CD8-positive, alpha-beta memory T cell (primary cell): ENCODE data around the gene AMER3. TPM values are rescaled to one million over a fixed set of nuclear protein-coding genes. Genes with fewer than 3 reads are reported as not detected.

Experiments used
- CTCF ChIA-PET: fragments of 350-600 bp; sonication (Branson Sonifier 250); formaldehyde crosslinking; loops from one replicate; lab custom pipeline; 2021; ENCODE audit warnings: antibody characterized with exemption; lab: Charles Lee
- POLR2A ChIA-PET: fragments of 350-600 bp; sonication (Branson Sonifier 250); formaldehyde crosslinking; loops from one replicate; lab custom pipeline; 2021; ENCODE audit warnings: antibody characterized with exemption; lab: Charles Lee
- DNase-seq, 5 donors: peaks; one replicate each; pipeline versions ENCODE4 v3.0.0 to v3.0.0-alpha.2; 2020 to 2022; ENCODE audit warnings: mixed read lengths in 1 of 5
- H3K27ac ChIP-seq: one replicate; pipeline ENCODE4 v1.7.0; 2013; ENCODE audit warnings: low read depth, mild to moderate bottlenecking, low read length, moderate library complexity
- H3K27me3 ChIP-seq: 2 replicates; pipeline ENCODE4 v1.7.0; 2013; ENCODE audit warnings: low read length, mild to moderate bottlenecking; ENCODE audit not compliant: insufficient read depth, poor library complexity, severe bottlenecking
- H3K36me3 ChIP-seq: 2 replicates; pipeline ENCODE4 v1.7.0; 2013; ENCODE audit warnings: mild to moderate bottlenecking, low read length, moderate library complexity; ENCODE audit not compliant: insufficient read depth
- H3K4me1 ChIP-seq: 2 replicates; pipeline ENCODE4 v1.7.0; 2013; ENCODE audit warnings: mild to moderate bottlenecking, low read length, moderate library complexity; ENCODE audit not compliant: insufficient read depth
- H3K4me3 ChIP-seq: 2 replicates; pipeline ENCODE4 v1.7.0; 2013; ENCODE audit warnings: mild to moderate bottlenecking, low read length
- H3K9me3 ChIP-seq: 2 replicates; pipeline ENCODE4 v1.7.0; 2013; ENCODE audit warnings: mild to moderate bottlenecking, low read length
- H3K27ac Mint-ChIP-seq, 8 donors: one replicate each; pipeline ENCODE4 v1.8.0; 2020 to 2021; ENCODE audit warnings: mixed read lengths in 8 of 8, mild to moderate bottlenecking in 6 of 8, inconsistent platforms in 3 of 8, moderate library complexity in 3 of 8
- H3K27me3 Mint-ChIP-seq, 2 donors: one replicate each; pipeline ENCODE4 v1.8.0; 2020 to 2021; ENCODE audit warnings: mixed read lengths in 2 of 2, mild to moderate bottlenecking in 1 of 2, moderate library complexity in 1 of 2
- H3K36me3 Mint-ChIP-seq, 3 donors: one replicate each; pipeline ENCODE4 v1.8.0; 2020 to 2021; ENCODE audit warnings: mixed read lengths in 3 of 3, inconsistent platforms in 1 of 3, mild to moderate bottlenecking in 1 of 3
- H3K4me1 Mint-ChIP-seq, 3 donors: one replicate each; pipeline ENCODE4 v1.8.0; 2020 to 2021; ENCODE audit warnings: mixed read lengths in 3 of 3, inconsistent platforms in 1 of 3, mild to moderate bottlenecking in 1 of 3
- H3K4me3 Mint-ChIP-seq, 7 donors: one replicate each; pipeline ENCODE4 v1.8.0; 2020 to 2021; ENCODE audit warnings: mixed read lengths in 7 of 7, mild to moderate bottlenecking in 6 of 7, moderate library complexity in 4 of 7, inconsistent platforms in 2 of 7
- H3K9me3 Mint-ChIP-seq, 5 donors: one replicate each; pipeline ENCODE4 v1.8.0; 2020 to 2022; ENCODE audit warnings: mixed read lengths in 5 of 5, mild to moderate bottlenecking in 3 of 5, moderate library complexity in 2 of 5, inconsistent platforms in 1 of 5
- polyA plus RNA-seq: library from polyadenylated mRNA; unstranded; fragments of 300-500 nt; fragmentation: Illumina TruSeq; gene quantifications from one replicate; pipeline ENCODE4 v1.2.3, GENCODE V29; 2021
- total RNA-seq, 2 experiments: library from RNA; stranded (reverse); gene quantifications; one replicate each; pipeline ENCODE4 v1.2.3, GENCODE V29; 2021

AMER3 gene
- total and polyA plus RNA-seq, 3 experiments from 2014 or later: not detected

- Mint-ChIP-seq H3K27ac (no peak overlapping the region), H3K4me3 (no peak overlapping the region), H3K4me1 (no peaks in the 10 kb centered on the region), H3K27me3 (peaks cover 13 to 49% of the 10 kb centered on the region in 2 donors), H3K36me3 (no peaks in the 10 kb centered on the region), H3K9me3 (peaks cover 0 to 6% (median 0%) of the 10 kb centered on the region in 5 donors)
- H3K4me3 ChIP-seq: no peak overlapping the region
- no peaks in the 10 kb centered on the region for H3K27me3 ChIP-seq
- ChIA-PET POLR2A (no interaction called here), CTCF (no interaction called here)
- H3K4me1 ChIP-seq: no peaks in the 10 kb centered on the region
- H3K27ac ChIP-seq: no peak overlapping the region
- H3K9me3 ChIP-seq: no peaks in the 10 kb centered on the region
- H3K36me3 ChIP-seq: no peaks in the 10 kb centered on the region
- DNase-seq: no peak
These were observed 14.7 kb upstream of the AMER3 start for GRCh38 chr2:130740671-130741070.

GRCh38 chr2:130743278-130743677 is 12.1 kb upstream of the AMER3 start:
- no peaks in the 10 kb centered on the region for H3K9me3 ChIP-seq
- ChIA-PET POLR2A (no interaction called here), CTCF (no interaction called here)
- no peaks in the 10 kb centered on the region for H3K27me3 ChIP-seq
- no peaks in the 10 kb centered on the region for H3K36me3 Mint-ChIP-seq
- H3K36me3 ChIP-seq: no peaks in the 10 kb centered on the region
- no peak overlapping the region for H3K4me3 ChIP-seq
- no peak for DNase-seq
- H3K27me3 Mint-ChIP-seq: peaks cover 13 to 41% of the 10 kb centered on the region in 2 donors
- no peak overlapping the region for H3K27ac Mint-ChIP-seq
- H3K4me3 Mint-ChIP-seq: no peak overlapping the region
- H3K4me1 ChIP-seq: no peaks in the 10 kb centered on the region
- no peaks in the 10 kb centered on the region for H3K4me1 Mint-ChIP-seq
- peaks cover 0 to 6% (median 0%) of the 10 kb centered on the region in 5 donors for H3K9me3 Mint-ChIP-seq
- no peak overlapping the region for H3K27ac ChIP-seq

DNA sequence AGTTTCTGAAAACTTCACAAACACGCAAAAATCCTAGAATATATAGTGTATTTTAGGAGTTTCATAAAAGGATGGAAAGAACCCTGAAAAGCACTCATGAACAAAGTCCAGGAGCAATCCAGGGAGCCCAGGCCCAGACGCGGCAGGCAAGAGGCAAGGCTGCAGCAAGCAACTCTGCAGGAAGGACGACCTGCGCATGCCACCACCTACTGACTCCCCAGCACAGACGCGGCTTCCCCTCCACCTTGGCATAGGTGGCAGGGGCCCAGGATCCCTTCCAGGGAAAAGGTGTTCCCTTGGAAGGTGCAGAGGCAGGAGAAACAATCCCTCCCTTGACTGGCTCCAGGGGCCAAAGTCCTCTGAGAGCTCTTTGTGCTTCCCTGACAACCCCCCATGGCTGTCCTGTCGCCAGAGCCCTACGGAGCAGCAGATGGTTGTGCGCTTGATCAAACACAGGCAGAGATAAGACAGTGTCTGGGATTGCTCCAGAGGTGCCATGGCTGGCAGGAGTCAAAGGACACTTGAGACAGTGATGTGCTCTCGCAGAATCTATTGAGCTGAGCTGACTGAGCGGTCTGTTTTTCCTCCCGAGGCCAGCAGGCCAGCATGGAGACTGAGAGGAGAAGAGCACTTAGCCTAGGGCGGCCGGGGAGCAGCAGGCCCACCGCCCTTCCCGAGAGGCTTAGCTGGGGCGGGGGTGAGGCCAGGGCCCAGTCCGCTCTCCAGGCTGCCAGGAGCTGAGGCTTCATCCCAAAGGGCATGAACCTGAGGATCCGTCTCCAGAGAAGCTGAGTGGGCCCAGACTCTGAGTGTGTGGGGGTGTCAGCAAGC is 10.8 kb upstream of the AMER3 start:
- H3K27me3 Mint-ChIP-seq: peaks cover 13 to 39% of the 10 kb centered on the region in 2 donors
- CTCF ChIA-PET: no interaction called here

GRCh38 chr2:130749078-130749477 is 6.3 kb upstream of the AMER3 start:
- CTCF ChIA-PET: no interaction called here
- peaks cover 0 to 6% (median 0%) of the 10 kb centered on the region in 5 donors for H3K9me3 Mint-ChIP-seq

More for the DNA sequence above, 10.8 kb upstream of the AMER3 start:
- Mint-ChIP-seq H3K4me1 (no peaks in the 10 kb centered on the region), H3K27ac (no peak overlapping the region), H3K9me3 (peaks cover 0 to 6% (median 0%) of the 10 kb centered on the region in 5 donors), H3K36me3 (no peaks in the 10 kb centered on the region), H3K4me3 (no peak overlapping the region)
- Histone ChIP-seq H3K36me3 (no peaks in the 10 kb centered on the region), H3K27me3 (no peaks in the 10 kb centered on the region), H3K4me3 (no peak overlapping the region), H3K27ac (no peak overlapping the region), H3K4me1 (no peaks in the 10 kb centered on the region), H3K9me3 (no peaks in the 10 kb centered on the region)
- no peak for DNase-seq
- POLR2A ChIA-PET: no interaction called here

DNA sequence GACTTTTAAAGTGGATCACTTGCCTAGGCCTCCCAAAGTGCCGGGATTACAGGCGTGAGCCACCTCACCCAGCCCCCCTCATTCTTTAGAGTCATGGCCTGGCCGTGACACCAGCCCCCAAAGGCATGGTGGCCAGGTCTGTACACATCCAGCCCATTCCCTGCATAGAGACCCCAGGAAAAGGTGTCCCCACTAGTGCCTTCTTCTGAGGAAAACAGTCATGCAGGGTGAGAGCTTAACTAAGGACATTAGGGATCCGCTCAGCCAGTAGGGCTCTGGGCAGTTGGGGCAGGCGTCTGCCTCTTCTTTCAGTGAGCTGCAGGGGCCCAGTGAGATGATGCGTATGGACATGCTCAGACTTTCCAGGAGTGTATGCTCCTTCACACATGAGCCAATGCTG is 5.7 kb upstream of the AMER3 start:
- H3K27me3 ChIP-seq: no peaks in the 10 kb centered on the region
- no peak overlapping the region for H3K4me3 ChIP-seq
- H3K27ac ChIP-seq: no peak overlapping the region
- H3K9me3 ChIP-seq: no peaks in the 10 kb centered on the region
- H3K4me1 ChIP-seq: no peaks in the 10 kb centered on the region
- CTCF ChIA-PET: no interaction called here
- H3K4me3 Mint-ChIP-seq: no peak overlapping the region
- no peaks in the 10 kb centered on the region for H3K36me3 Mint-ChIP-seq
- POLR2A ChIA-PET: no interaction called here
- DNase-seq: no peak
- H3K9me3 Mint-ChIP-seq: peaks cover 0 to 6% (median 0%) of the 10 kb centered on the region in 5 donors
- H3K27me3 Mint-ChIP-seq: peaks cover 3 to 26% of the 10 kb centered on the region in 2 donors
- no peak overlapping the region for H3K27ac Mint-ChIP-seq
- H3K4me1 Mint-ChIP-seq: peaks cover 0 to 2% (median 0%) of the 10 kb centered on the region in 3 donors
- no peaks in the 10 kb centered on the region for H3K36me3 ChIP-seq

More at GRCh38 chr2:130749078-130749477, 6.3 kb upstream of the AMER3 start:
- POLR2A ChIA-PET: no interaction called here
- Mint-ChIP-seq H3K27me3 (peaks cover 8 to 29% of the 10 kb centered on the region in 2 donors), H3K4me3 (no peak overlapping the region), H3K36me3 (no peaks in the 10 kb centered on the region), H3K4me1 (no peaks in the 10 kb centered on the region), H3K27ac (no peak overlapping the region)
- Histone ChIP-seq H3K27me3 (no peaks in the 10 kb centered on the region), H3K36me3 (no peaks in the 10 kb centered on the region), H3K4me3 (no peak overlapping the region), H3K4me1 (no peaks in the 10 kb centered on the region), H3K9me3 (no peaks in the 10 kb centered on the region), H3K27ac (no peak overlapping the region)
- DNase-seq: no peak

- peaks cover 0 to 6% (median 0%) of the 10 kb centered on the region in 5 donors for H3K9me3 Mint-ChIP-seq
- H3K4me1 Mint-ChIP-seq: peaks cover 0 to 21% (median 9%) of the 10 kb centered on the region in 3 donors
- peaks cover 0 to 2% (median 0%) of the 10 kb centered on the region in 3 donors for H3K36me3 Mint-ChIP-seq
- H3K36me3 ChIP-seq: no peaks in the 10 kb centered on the region
- H3K9me3 ChIP-seq: no peaks in the 10 kb centered on the region
- peaks cover 42 to 60% of the 10 kb centered on the region in 2 donors for H3K27me3 Mint-ChIP-seq
- H3K4me1 ChIP-seq: no peaks in the 10 kb centered on the region
- H3K27ac Mint-ChIP-seq: no peak overlapping the region
- DNase-seq: no peak
- POLR2A ChIA-PET: no interaction called here
- H3K4me3 ChIP-seq: no peak overlapping the region
- CTCF ChIA-PET: no interaction called here
- H3K4me3 Mint-ChIP-seq: peak overlapping the region in 5 of 7 donors; percentile 48 to 83 (median 58)
- no peak overlapping the region for H3K27ac ChIP-seq
- H3K27me3 ChIP-seq: peaks cover 14% of the 10 kb centered on the region
These were observed 529 bp upstream of the AMER3 start for GRCh38 chr2:130754811-130755210.

DNA sequence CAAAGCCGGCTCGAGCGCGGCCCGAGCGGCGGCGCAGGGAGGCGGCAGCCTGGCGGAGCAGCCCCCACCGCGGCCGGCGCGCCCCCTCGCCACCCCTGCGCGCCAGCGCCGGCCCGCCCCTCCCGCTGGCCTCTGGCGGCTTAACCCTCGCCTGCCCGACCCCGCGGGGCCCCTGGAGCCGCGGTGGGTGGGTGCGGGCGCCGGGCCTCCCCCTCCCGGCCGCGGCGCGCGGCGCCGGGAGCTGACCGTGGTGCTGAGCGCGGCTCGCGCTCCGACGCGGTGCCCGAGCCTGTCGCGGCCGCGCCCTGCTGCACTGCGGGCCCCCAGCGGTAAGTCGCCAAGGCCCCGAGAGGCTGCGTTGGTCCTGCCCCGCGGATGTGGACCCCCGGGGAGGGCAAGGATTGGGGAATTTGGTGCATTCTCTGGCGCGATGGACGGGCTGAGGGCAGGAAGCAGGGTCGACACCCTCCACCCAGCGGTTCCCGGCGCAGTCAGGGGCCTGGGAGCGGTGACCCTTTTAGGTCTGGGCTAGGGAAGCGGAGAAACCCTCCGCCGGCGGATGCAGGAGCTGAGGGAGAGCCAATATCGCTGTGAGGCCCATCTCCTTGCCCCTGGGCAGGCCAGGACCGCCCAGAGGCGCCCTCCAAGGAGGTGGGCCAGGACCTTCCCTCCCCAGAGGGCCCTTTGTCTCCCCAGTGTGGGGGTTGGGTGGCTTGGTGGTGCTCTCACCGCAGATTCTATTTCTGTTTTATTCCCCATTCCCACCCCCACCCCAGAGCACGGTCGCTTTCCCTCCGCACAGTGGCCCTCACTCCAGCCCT is 923 bp downstream of the AMER3 start:
- Mint-ChIP-seq H3K27me3 (peaks cover 46 to 67% of the 10 kb centered on the region in 2 donors), H3K4me3 (peak overlapping the region in 6 of 7 donors; percentile 32 to 73 (median 62)), H3K4me1 (peaks cover 0 to 21% (median 9%) of the 10 kb centered on the region in 3 donors), H3K9me3 (peaks cover 0 to 6% (median 0%) of the 10 kb centered on the region in 5 donors), H3K27ac (no peak overlapping the region), H3K36me3 (peaks cover 0 to 2% (median 0%) of the 10 kb centered on the region in 3 donors)
- ChIA-PET POLR2A (no interaction called here), CTCF (no interaction called here)
- Histone ChIP-seq H3K36me3 (no peaks in the 10 kb centered on the region), H3K4me1 (no peaks in the 10 kb centered on the region), H3K27ac (no peak overlapping the region), H3K4me3 (no peak overlapping the region), H3K27me3 (peaks cover 14% of the 10 kb centered on the region), H3K9me3 (no peaks in the 10 kb centered on the region)
- DNase-seq: no peak
